Measurements from ENCODE around the gene OR6C75. TPM values are rescaled to one million over a fixed set of nuclear protein-coding genes. Genes with fewer than 3 reads are reported as not detected.

The OR6C75 gene
- total RNA-seq, 1 donor from 2014 or later = not detected

Other genes with a start within 250 kb of the OR6C75 start
- gene OR9K2, start 236.6 kb upstream of the OR6C75 start, total RNA-seq = not detected in 2 replicates
- not detected in 2 replicates for gene OR10A7, start 141.9 kb upstream of the OR6C75 start, total RNA-seq
- gene OR6C74, start 118.4 kb upstream of the OR6C75 start, total RNA-seq = not detected in 2 replicates
- gene OR6C6, start 66.4 kb upstream of the OR6C75 start, total RNA-seq = not detected in 2 replicates
- gene OR6C1, start 48.6 kb upstream of the OR6C75 start, total RNA-seq = not detected in 2 replicates
- not detected in 2 replicates for gene OR6C3, start 32.2 kb upstream of the OR6C75 start, total RNA-seq
- not detected in 2 replicates for gene OR6C65, start 37.6 kb downstream of the OR6C75 start, total RNA-seq
- not detected in 2 replicates for gene OR6C76, start 63.3 kb downstream of the OR6C75 start, total RNA-seq
- gene OR6C2, start 81.1 kb downstream of the OR6C75 start, total RNA-seq = not detected in 2 replicates
- not detected in 2 replicates for gene OR6C70, start 107.2 kb downstream of the OR6C75 start, total RNA-seq
- not detected in 2 replicates for gene OR6C68, start 129.4 kb downstream of the OR6C75 start, total RNA-seq
- gene OR6C4, start 186.6 kb downstream of the OR6C75 start, total RNA-seq = not detected in 2 replicates
- not detected in 2 replicates for gene OR2AP1, start 209.5 kb downstream of the OR6C75 start, total RNA-seq